ENCODE data around the gene AP4S1. TPM values are rescaled to one million over a fixed set of nuclear protein-coding genes. Genes with fewer than 3 reads are reported as not detected.

The AP4S1 gene
- total RNA-seq, 1 donor from 2014 or later: 1.8 TPM

GRCh38 chr14:31010935-31011334 is 14.5 kb upstream of the AP4S1 start:
- DNase-seq (ENCODE audit: low read depth) (no peak), FAIRE-seq (no peak)
- no peak for TF ChIP-seq CTCF (IDR thresholded peaks at IDR 0.05; ENCODE audit: insufficient read depth, low read length, severe bottlenecking)
- H3K4me3 ChIP-seq (ENCODE audit: low read depth, low read length): no peak overlapping the region
- no peaks in the 10 kb centered on the region for H3K27me3 ChIP-seq (ENCODE audit: control insufficient read depth, insufficient read depth, low read length)
- H3K36me3 ChIP-seq (ENCODE audit: control insufficient read depth, insufficient read depth, low read length): peaks cover 4% of the 10 kb centered on the region

DNA sequence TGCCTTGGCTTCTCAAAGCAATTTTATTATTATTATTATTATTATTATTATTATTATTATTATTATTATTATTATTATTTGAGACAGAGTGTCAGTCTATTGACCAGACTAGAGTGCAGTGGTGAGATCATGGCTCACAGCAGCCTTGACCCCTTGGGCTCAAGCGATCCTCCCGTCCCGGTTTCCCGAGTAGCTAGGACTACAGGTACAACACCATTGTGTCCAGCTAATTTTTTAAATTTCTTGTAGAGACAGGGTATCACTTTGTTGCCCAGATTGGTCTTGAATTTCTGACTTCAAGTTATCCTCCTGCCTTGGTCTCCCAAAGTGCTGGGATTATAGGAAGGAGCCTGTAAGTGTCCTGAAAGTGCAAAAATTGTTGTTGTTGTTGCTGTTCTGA is 11.6 kb upstream of the AP4S1 start:
- H3K27me3 ChIP-seq (ENCODE audit: control insufficient read depth, insufficient read depth, low read length): no peaks in the 10 kb centered on the region
- H3K4me3 ChIP-seq (ENCODE audit: low read depth, low read length): no peak overlapping the region
- no peak for DNase-seq (ENCODE audit: low read depth)
- H3K36me3 ChIP-seq (ENCODE audit: control insufficient read depth, insufficient read depth, low read length): peaks cover 5% of the 10 kb centered on the region
- no peak for TF ChIP-seq CTCF (IDR thresholded peaks at IDR 0.05; ENCODE audit: insufficient read depth, low read length, severe bottlenecking)
- no peak for FAIRE-seq

DNA sequence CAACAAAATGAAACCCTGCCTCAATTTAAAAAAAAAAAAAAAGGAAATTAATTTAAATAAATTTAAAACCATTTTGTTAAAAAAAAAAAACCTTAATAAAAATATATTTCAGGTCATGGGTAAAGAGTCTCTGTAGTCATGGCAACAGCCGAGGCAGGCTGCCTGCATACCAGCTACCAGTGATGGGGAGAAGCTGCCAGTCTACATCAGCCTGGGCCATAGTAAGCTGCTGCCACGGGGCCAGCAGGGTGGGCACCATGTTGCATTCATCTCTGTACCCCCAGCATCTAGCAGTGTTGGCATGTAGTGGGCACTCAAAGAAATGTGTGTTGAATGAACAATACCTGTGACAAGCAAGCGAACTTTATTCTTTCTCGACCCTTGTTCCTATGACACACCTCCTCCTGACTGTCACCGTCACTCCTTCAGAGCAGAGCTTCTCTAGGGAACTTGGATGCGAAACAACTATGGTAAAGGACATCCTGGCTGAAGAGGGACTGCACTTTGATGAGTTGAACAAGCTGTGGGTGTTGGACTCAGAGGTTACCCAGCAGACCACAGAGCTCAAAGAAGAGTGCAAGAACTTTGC is 7.3 kb upstream of the AP4S1 start:
- Histone ChIP-seq H3K36me3 (ENCODE audit: control insufficient read depth, insufficient read depth, low read length) (peaks cover 3% of the 10 kb centered on the region), H3K27me3 (ENCODE audit: control insufficient read depth, insufficient read depth, low read length) (no peaks in the 10 kb centered on the region), H3K4me3 (ENCODE audit: low read depth, low read length) (no peak overlapping the region)
- FAIRE-seq (no peak), DNase-seq (ENCODE audit: low read depth) (no peak)
- no peak for TF ChIP-seq CTCF (IDR thresholded peaks at IDR 0.05; ENCODE audit: insufficient read depth, low read length, severe bottlenecking)

- Histone ChIP-seq H3K4me3 (ENCODE audit: low read depth, low read length) (no peak overlapping the region), H3K27me3 (ENCODE audit: control insufficient read depth, insufficient read depth, low read length) (no peaks in the 10 kb centered on the region), H3K36me3 (ENCODE audit: control insufficient read depth, insufficient read depth, low read length) (peaks cover 2% of the 10 kb centered on the region)
- TF ChIP-seq CTCF (IDR thresholded peaks at IDR 0.05; ENCODE audit: insufficient read depth, low read length, severe bottlenecking): no peak
- DNase-seq (ENCODE audit: low read depth) (no peak), FAIRE-seq (no peak)
Measured at GRCh38 chr14:31020834-31021575, 4.4 kb upstream of the AP4S1 start.

DNA sequence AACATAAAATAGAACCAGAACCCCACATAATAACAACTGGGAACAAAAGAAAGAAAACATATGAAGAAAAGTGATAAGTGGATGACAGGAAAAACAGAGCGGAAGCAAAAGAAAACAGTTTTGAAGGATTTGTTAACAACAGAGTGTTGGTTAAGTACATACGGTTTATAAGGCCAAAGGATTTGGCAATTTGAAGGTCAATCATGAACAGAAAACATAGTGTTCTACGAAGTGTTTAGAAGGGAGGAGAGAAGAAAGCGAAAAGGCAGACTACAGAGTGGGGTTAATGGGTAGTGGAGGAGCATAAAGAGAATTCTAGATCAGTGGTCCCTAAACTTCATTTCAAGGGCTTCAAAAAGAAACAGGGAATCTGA is 3.9 kb upstream of the AP4S1 start:
- Histone ChIP-seq H3K4me3 (ENCODE audit: low read depth, low read length) (no peak overlapping the region), H3K36me3 (ENCODE audit: control insufficient read depth, insufficient read depth, low read length) (peaks cover 2% of the 10 kb centered on the region), H3K27me3 (ENCODE audit: control insufficient read depth, insufficient read depth, low read length) (no peaks in the 10 kb centered on the region)
- FAIRE-seq (no peak), DNase-seq (ENCODE audit: low read depth) (no peak)
- TF ChIP-seq CTCF (IDR thresholded peaks at IDR 0.05; ENCODE audit: insufficient read depth, low read length, severe bottlenecking): no peak

All from bronchial epithelial cell (primary cell).